GM13977 (cell line): ENCODE measurements around the gene KCTD1.

Source experiments
- DNase-seq: peaks from one replicate; pipeline ENCODE4 v3.0.0; 2012; ENCODE audit warnings: low spot score
- in situ Hi-C: fragments of 300-500 bp; cut with MboI; formaldehyde crosslinking; loops from one replicate; pipeline ENCODE4 v1.12.0; 2022; ENCODE audit warnings: low sequenced_read_pairs, low pct_unique_long_range_greater_than_20kb, mixed read lengths, inconsistent platforms; ENCODE audit not compliant: unreplicated experiment
- TF ChIP-seq, protein P1 (sequence below): IDR thresholded peaks from 2 replicates; pipeline ENCODE4 v1.5.1; 2012; ENCODE audit warnings: mild to moderate bottlenecking, control low read depth; ENCODE audit not compliant: insufficient read depth; ENCODE audit errors: extremely low read depth, missing control alignments

Gene KCTD1

DNA sequence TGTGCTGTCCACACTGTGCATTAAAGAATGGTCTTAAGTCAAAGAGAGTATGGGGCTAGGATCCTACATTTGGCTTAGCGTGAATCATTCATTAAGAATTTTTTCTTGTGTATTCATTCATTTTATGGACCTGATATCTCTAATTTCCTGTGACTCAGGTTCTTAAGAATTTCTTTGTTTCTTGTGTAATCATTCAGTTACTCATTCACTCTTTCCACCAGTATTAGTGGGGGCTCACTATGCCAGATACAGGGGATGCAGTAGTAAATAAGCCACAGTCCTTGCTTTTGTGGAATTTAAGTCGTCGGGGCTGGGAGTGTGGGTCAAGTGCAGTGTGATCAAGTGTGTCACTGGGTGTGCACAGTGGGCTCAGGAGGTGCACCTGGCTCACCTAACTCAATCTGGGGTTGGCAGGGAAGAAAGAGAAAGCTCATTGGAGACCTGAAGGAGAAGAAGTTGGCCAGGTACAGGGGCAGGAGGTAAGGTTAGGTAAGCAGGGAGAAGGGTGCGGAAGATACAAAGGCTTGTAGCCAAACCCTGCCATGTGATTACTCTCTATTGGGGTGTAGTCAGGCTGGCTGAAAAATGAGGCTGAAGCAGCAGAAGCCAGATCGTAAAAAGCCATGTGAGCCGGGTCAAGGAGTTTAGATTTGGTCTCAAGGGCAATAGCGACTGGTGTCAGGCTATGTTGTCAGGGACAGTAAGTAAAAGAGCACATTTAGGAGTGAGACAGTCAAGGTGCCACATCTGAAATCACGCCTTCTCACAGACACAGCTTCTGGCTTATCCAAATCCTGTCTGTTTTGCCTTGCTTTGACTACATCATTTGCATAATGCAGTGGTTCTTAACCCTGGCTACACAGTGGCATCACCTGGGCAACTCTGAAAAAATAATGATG is 67.2 kb downstream of the KCTD1 start:
- DNase-seq, result no peak
- in situ Hi-C loops, result no loop called here
- TF ChIP-seq, protein P1, sequence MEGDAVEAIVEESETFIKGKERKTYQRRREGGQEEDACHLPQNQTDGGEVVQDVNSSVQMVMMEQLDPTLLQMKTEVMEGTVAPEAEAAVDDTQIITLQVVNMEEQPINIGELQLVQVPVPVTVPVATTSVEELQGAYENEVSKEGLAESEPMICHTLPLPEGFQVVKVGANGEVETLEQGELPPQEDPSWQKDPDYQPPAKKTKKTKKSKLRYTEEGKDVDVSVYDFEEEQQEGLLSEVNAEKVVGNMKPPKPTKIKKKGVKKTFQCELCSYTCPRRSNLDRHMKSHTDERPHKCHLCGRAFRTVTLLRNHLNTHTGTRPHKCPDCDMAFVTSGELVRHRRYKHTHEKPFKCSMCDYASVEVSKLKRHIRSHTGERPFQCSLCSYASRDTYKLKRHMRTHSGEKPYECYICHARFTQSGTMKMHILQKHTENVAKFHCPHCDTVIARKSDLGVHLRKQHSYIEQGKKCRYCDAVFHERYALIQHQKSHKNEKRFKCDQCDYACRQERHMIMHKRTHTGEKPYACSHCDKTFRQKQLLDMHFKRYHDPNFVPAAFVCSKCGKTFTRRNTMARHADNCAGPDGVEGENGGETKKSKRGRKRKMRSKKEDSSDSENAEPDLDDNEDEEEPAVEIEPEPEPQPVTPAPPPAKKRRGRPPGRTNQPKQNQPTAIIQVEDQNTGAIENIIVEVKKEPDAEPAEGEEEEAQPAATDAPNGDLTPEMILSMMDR, result no peak

DNA sequence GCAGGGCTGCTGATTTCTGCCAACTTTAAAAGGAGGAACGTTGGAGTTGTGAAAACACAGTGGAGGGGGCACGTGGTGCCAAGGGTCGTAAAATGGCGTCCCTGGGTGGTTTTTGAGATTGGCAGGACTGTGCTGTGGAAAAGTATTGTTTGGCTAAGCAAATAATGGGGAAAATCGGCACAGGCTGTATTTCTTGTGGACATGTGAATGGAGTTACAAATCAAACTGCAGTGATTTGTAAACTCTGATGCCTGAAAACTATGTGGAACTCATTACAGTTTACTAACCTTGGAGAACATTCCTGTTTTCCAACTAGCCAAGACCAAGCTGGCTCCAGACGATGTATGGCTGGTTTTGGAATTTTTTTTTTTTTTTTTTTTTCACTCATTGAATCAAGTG is 68.7 kb downstream of the KCTD1 start:
- DNase-seq, result no peak
- in situ Hi-C loops, result no loop called here
- TF ChIP-seq, protein P1, result no peak

DNA sequence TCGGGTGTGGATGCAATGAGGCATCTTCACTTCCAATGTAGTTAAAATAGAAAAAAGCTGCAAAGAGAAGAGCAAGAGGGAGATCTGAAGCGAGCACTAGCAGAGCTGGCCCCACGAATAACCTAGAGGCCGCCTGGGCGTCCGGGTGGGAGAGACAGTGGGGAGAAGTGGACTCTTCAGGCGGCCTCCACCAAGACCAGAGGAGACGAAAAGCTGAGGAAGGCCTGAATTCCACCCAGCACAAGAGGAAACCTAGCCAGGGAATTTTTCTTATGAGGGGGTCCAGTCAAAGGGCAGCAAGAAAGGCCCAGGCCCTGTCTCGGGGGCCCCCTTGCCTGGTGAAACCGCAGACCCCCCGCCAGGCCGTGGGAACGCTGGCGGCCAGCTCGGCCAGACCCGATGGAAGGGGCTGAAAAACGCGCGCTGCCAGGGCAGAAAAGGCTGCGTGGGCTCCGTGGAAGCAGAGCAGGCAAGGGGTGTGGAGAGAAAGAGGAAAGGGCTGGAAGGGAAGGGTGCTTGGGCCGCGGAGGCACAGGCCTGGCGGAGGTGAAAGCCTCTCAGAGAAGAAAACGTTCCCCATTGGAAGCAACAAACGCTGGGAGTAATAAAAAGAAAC is 69.2 kb downstream of the KCTD1 start:
- TF ChIP-seq, protein P1, result no peak
- in situ Hi-C loops, result no loop called here
- no peak for DNase-seq

DNA sequence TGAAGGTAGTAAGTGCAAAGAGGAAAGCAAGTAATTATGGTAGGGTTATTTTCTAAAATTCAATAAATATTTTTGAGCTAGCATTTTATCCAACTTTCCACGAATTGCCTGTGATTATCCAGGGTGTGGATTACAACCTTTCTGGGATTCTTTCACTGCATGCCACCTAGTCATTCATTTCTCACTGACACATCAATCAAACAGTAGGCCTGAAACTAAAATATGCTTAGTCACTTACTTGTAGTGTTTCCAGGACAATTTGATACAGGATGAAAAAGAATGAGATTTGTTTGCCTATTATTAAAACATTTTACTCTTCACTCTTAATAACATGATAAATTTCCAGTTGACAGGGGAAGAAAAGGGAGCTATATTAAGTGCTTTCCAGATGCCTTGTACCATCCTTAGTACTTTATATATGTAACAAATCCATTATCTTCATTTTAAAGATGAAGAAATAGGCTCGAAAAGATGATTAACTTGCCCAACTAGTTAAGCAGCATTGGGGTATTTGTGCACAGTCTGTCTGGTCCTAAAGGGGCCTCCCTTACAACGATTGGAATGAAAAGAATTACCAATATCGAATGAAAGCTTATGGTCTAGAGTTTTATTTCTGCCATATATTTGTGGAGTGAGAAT is 70.4 kb downstream of the KCTD1 start:
- no peak for DNase-seq
- TF ChIP-seq, protein P1, result no peak
- in situ Hi-C loops, result no loop called here

- TF ChIP-seq, protein P1, result no peak
- DNase-seq, result no peak
- in situ Hi-C loops, result no loop called here
Observed at GRCh38 chr18:26476697-26477096, 71.7 kb downstream of the KCTD1 start.

DNA sequence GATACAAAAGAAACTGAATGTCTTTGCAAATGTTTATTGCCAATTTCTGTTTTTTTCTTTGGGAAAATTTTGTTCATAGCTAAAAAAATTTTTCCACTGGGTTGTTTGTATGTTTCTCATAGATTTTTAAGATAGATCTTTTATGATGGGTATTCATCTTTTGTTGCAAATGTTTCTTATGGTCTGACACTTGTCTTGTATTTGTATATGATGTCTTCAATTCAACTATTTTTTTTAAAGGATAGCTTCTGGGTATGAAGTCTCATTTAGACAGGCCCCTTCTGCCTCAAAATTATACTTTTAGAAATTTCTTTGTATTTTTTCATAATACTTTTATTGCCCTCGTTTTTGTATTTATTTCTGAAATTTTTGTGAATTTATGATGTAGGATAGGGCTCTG is 73.8 kb downstream of the KCTD1 start:
- TF ChIP-seq, protein P1, result no peak
- DNase-seq, result no peak
- in situ Hi-C loops, result no loop called here
